CD4-positive, CD25-positive, alpha-beta regulatory T cell (primary cell): Measurements from ENCODE around the gene NXPH3. TPM values are rescaled to one million over a fixed set of nuclear protein-coding genes. Genes with fewer than 3 reads are reported as not detected.

Experiments
- ATAC-seq, 2 donors: fragments of 150-1000 bp; cut with Tn5 transposase; one replicate each; pipeline ENCODE4 v1.10.0; 2021; ENCODE audit warnings: low read depth in 2 of 2, moderate number of reproducible peaks in 2 of 2, moderate library complexity in 1 of 2
- DNase-seq, 3 donors: peaks; one replicate each; pipeline versions ENCODE4 v3.0.0 to v3.0.0-alpha.2; 2012 to 2022; ENCODE audit warnings: mixed read lengths in 1 of 3
- H3K27ac ChIP-seq: one replicate; pipeline ENCODE4 v1.7.0; 2013; ENCODE audit warnings: mild to moderate bottlenecking, low read length; ENCODE audit not compliant: insufficient read depth, poor library complexity, severe bottlenecking
- H3K27me3 ChIP-seq: one replicate; pipeline ENCODE4 v1.7.0; 2013; ENCODE audit warnings: low read length; ENCODE audit not compliant: control insufficient read depth, insufficient read depth
- H3K36me3 ChIP-seq: one replicate; pipeline ENCODE4 v1.7.0; 2013; ENCODE audit warnings: mild to moderate bottlenecking, low read length, moderate library complexity; ENCODE audit not compliant: control insufficient read depth, insufficient read depth
- H3K4me1 ChIP-seq: 2 replicates; pipeline ENCODE4 v1.7.0; 2013; ENCODE audit warnings: mild to moderate bottlenecking, low read length; ENCODE audit not compliant: insufficient read depth, control insufficient read depth, poor library complexity, severe bottlenecking
- H3K4me3 ChIP-seq: one replicate; pipeline ENCODE4 v1.7.0; 2013; ENCODE audit warnings: low read depth, mild to moderate bottlenecking, low read length, moderate library complexity
- H3K9me3 ChIP-seq, 2 experiments: 1 replicate in 1 of 2; 2 replicates in 1 of 2; pipeline ENCODE4 v1.7.0; 2013; ENCODE audit warnings: low read length in 2 of 2, mild to moderate bottlenecking in 1 of 2, moderate library complexity in 1 of 2; ENCODE audit not compliant: control insufficient read depth in 2 of 2
- H3K27ac Mint-ChIP-seq, 3 donors: one replicate each; pipeline ENCODE4 v1.8.0; 2020 to 2022; ENCODE audit warnings: mild to moderate bottlenecking in 3 of 3, mixed read lengths in 3 of 3, moderate library complexity in 2 of 3
- H3K27me3 Mint-ChIP-seq: one replicate; pipeline ENCODE4 v1.8.0; 2022; ENCODE audit warnings: mild to moderate bottlenecking, mixed read lengths
- H3K36me3 Mint-ChIP-seq: one replicate; pipeline ENCODE4 v1.8.0; 2020; ENCODE audit warnings: mixed read lengths
- H3K4me1 Mint-ChIP-seq, 4 donors: one replicate each; pipeline ENCODE4 v1.8.0; 2020 to 2022; ENCODE audit warnings: mixed read lengths in 4 of 4, mild to moderate bottlenecking in 1 of 4
- H3K4me3 Mint-ChIP-seq, 4 donors: one replicate each; pipeline ENCODE4 v1.8.0; 2020 to 2022; ENCODE audit warnings: mild to moderate bottlenecking in 4 of 4, mixed read lengths in 4 of 4, moderate library complexity in 3 of 4
- H3K9me3 Mint-ChIP-seq, 7 donors: one replicate each; pipeline ENCODE4 v1.8.0; 2020 to 2022; ENCODE audit warnings: mixed read lengths in 7 of 7, mild to moderate bottlenecking in 3 of 7, moderate library complexity in 2 of 7
- polyA plus RNA-seq, 4 donors: library from polyadenylated mRNA; unstranded; fragments of 300-500 nt; fragmentation: Illumina TruSeq; gene quantifications; one replicate each; pipeline ENCODE4 v1.2.3, GENCODE V29; 2021
- total RNA-seq: library from RNA; stranded (reverse); gene quantifications from one replicate; pipeline ENCODE4 v1.2.3, GENCODE V29; 2022

Gene NXPH3
- total and polyA plus RNA-seq, 5 donors from 2014 or later, result not detected

- Mint-ChIP-seq H3K4me1 (peaks cover 0 to 33% (median 19%) of the 10 kb centered on the region in 4 donors), H3K4me3 (peak overlapping the region; percentile 38 to 92 (median 54)), H3K36me3 (no peaks in the 10 kb centered on the region), H3K9me3 (peaks cover 0 to 4% (median 0%) of the 10 kb centered on the region in 7 donors), H3K27me3 (peaks cover 70% of the 10 kb centered on the region), H3K27ac (peak overlapping the region in 1 of 3 donors; percentile 92)
- Histone ChIP-seq H3K27me3 (peaks cover 5% of the 10 kb centered on the region), H3K36me3 (no peaks in the 10 kb centered on the region), H3K4me1 (peaks cover 19% of the 10 kb centered on the region), H3K27ac (no peak overlapping the region), H3K9me3 (no peaks in the 10 kb centered on the region), H3K4me3 (no peak overlapping the region)
- ATAC-seq (no peak), DNase-seq (no peak)
These were observed 5.0 kb upstream of the NXPH3 start for GRCh38 chr17:49570540-49571242.

DNA sequence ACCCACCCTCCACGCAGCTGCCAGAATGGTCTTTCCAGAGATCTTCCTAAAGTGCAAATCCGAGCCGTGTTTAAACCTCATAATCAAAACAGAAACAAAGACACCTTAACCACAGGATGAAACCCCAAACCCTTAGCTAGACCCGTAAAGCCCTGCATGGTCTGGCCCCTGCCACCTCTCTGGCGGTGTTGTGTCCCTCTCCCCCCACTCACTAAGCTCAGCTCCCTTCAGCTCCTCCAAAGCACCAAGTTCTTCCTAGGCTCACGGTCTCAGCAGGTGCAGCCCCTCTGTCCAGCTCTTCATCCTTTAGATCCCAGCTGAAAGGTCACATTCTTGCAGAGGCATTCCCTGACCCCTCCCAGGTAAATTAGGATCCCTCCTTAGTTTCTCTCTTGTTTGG, 4.4 kb upstream of the NXPH3 start:
- H3K36me3 ChIP-seq, result no peaks in the 10 kb centered on the region
- H3K4me1 ChIP-seq, result peaks cover 25% of the 10 kb centered on the region
- ATAC-seq, result no peak
- H3K36me3 Mint-ChIP-seq, result no peaks in the 10 kb centered on the region
- no peak for DNase-seq
- H3K4me3 Mint-ChIP-seq, result peak overlapping the region; percentile 47 to 92 (median 70)
- H3K4me3 ChIP-seq, result no peak overlapping the region
- H3K4me1 Mint-ChIP-seq, result peaks cover 0 to 36% (median 17%) of the 10 kb centered on the region in 4 donors
- H3K27ac ChIP-seq, result no peak overlapping the region
- H3K9me3 ChIP-seq, result no peaks in the 10 kb centered on the region
- H3K27me3 ChIP-seq, result peaks cover 5% of the 10 kb centered on the region
- H3K27ac Mint-ChIP-seq, result peak overlapping the region in 1 of 3 donors; percentile 35
- peaks cover 0 to 4% (median 0%) of the 10 kb centered on the region in 7 donors for H3K9me3 Mint-ChIP-seq
- peaks cover 69% of the 10 kb centered on the region for H3K27me3 Mint-ChIP-seq

DNA sequence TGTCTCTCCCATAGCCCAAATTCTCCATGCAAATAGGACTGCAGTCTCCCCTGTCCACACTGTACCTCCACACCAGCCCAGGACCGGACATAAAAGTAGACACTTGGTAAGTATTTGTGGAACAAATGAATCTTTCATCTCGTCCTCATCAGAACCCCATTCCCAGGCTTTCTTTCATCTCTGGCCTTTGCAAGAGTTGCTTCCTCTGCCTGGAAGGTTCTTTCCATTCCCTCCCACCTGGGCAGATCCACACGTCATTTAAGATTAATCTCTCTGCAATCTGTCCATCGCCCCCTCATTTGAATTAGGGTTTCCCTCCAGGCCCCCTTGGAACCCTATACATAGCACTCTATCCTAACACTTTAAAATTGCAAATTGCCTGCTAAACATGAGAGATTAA, 3.9 kb upstream of the NXPH3 start:
- Mint-ChIP-seq H3K36me3 (no peaks in the 10 kb centered on the region), H3K4me1 (peaks cover 0 to 36% (median 17%) of the 10 kb centered on the region in 4 donors), H3K27ac (no peak overlapping the region), H3K4me3 (peak overlapping the region in 3 of 4 donors; percentile 6 to 79 (median 47)), H3K9me3 (peaks cover 0 to 4% (median 0%) of the 10 kb centered on the region in 7 donors), H3K27me3 (peaks cover 68% of the 10 kb centered on the region)
- DNase-seq (no peak), ATAC-seq (no peak)
- Histone ChIP-seq H3K36me3 (no peaks in the 10 kb centered on the region), H3K27me3 (peaks cover 5% of the 10 kb centered on the region), H3K4me3 (no peak overlapping the region), H3K4me1 (peaks cover 29% of the 10 kb centered on the region), H3K9me3 (no peaks in the 10 kb centered on the region), H3K27ac (no peak overlapping the region)

DNA sequence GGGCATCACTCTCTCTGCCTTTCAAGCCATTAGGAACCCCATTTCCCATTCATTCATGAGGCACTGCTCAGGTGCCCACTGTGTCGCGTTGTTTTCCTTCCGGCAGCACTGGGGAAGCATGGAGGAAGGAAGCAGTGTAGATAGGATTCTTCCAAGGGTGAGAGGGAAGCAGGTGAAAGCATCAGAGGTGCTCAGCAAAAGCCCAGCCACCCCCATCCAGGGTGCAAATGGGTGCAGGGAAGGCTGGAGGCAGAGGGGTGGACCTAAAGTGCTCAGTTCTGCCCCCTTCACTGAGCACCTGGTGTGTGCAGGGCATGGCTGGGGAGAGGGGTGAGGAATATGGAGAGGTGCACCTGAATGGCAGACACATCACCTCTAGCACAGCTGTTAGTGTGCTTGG, 3.4 kb upstream of the NXPH3 start:
- Mint-ChIP-seq H3K36me3 (no peaks in the 10 kb centered on the region), H3K9me3 (peaks cover 0 to 4% (median 0%) of the 10 kb centered on the region in 7 donors), H3K27ac (no peak overlapping the region), H3K4me1 (peaks cover 0 to 39% (median 17%) of the 10 kb centered on the region in 4 donors), H3K4me3 (peak overlapping the region in 3 of 4 donors; percentile 1 to 79 (median 47)), H3K27me3 (peaks cover 70% of the 10 kb centered on the region)
- no peak overlapping the region for H3K27ac ChIP-seq
- no peak overlapping the region for H3K4me3 ChIP-seq
- DNase-seq (no peak), ATAC-seq (no peak)
- peaks cover 31% of the 10 kb centered on the region for H3K4me1 ChIP-seq
- peaks cover 5% of the 10 kb centered on the region for H3K27me3 ChIP-seq
- no peaks in the 10 kb centered on the region for H3K9me3 ChIP-seq
- no peaks in the 10 kb centered on the region for H3K36me3 ChIP-seq

GRCh38 chr17:49572806-49573420, 2.8 kb upstream of the NXPH3 start:
- ATAC-seq, result no peak
- peak overlapping the region in 1 of 3 donors; percentile 23 for H3K27ac Mint-ChIP-seq
- H3K36me3 Mint-ChIP-seq, result no peaks in the 10 kb centered on the region
- H3K27me3 Mint-ChIP-seq, result peaks cover 72% of the 10 kb centered on the region
- H3K4me3 ChIP-seq, result no peak overlapping the region
- H3K9me3 Mint-ChIP-seq, result peaks cover 0 to 2% (median 0%) of the 10 kb centered on the region in 7 donors
- DNase-seq, result no peak
- peaks cover 29% of the 10 kb centered on the region for H3K4me1 ChIP-seq
- no peaks in the 10 kb centered on the region for H3K36me3 ChIP-seq
- peaks cover 0 to 43% (median 18%) of the 10 kb centered on the region in 4 donors for H3K4me1 Mint-ChIP-seq
- no peak overlapping the region for H3K27ac ChIP-seq
- H3K4me3 Mint-ChIP-seq, result peak overlapping the region in 1 of 4 donors; percentile 47
- peaks cover 10% of the 10 kb centered on the region for H3K27me3 ChIP-seq
- no peaks in the 10 kb centered on the region for H3K9me3 ChIP-seq

DNA sequence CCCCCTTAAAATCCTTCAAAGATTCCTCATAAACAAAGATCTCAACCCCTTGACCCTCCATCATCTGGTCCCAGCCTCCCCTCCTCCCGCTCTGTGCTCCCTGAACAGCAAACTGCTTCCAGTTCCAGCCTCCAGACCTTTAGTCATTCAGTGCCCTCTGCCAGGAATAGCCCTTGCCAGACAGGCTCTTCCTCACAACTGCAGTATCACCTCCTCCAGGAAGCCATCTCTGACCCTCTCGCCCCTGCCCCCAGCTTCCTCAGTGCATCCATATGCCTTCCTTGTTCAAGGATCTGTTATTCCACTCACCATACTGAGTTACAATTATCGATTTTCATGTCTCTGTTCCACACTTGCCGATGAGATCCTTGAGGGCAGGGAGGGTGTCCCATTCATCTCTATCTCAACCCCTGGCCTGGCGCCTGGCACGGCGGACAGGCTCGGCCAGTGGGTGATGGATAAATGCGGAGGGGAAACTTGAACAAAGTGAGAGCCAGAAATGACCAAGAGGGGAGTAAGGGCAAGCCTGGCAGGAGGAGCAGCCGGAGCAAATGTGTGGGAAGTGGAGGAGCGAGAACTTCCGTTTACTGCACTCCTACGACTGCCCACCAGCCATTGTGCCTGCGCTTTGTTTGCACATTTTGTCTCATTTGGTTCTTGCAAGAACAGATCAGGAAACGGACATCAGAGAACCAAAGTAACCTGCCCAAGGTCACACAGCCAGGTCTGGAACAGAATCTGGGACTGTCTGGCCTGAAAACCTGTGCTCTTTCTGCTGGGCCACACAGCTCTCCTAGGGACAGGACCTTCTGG, 2.0 kb upstream of the NXPH3 start:
- DNase-seq, result no peak
- Histone ChIP-seq H3K27ac (no peak overlapping the region), H3K9me3 (no peaks in the 10 kb centered on the region), H3K4me3 (no peak overlapping the region), H3K27me3 (peaks cover 10% of the 10 kb centered on the region), H3K4me1 (peaks cover 22% of the 10 kb centered on the region), H3K36me3 (no peaks in the 10 kb centered on the region)
- Mint-ChIP-seq H3K27ac (peak overlapping the region in 2 of 3 donors; percentile 23 to 39), H3K4me1 (peaks cover 0 to 37% (median 13%) of the 10 kb centered on the region in 4 donors), H3K4me3 (peak overlapping the region in 2 of 4 donors; percentile 26 to 47), H3K9me3 (peaks cover 0 to 2% (median 0%) of the 10 kb centered on the region in 7 donors), H3K36me3 (no peaks in the 10 kb centered on the region), H3K27me3 (peaks cover 72% of the 10 kb centered on the region)
- no peak for ATAC-seq

DNA sequence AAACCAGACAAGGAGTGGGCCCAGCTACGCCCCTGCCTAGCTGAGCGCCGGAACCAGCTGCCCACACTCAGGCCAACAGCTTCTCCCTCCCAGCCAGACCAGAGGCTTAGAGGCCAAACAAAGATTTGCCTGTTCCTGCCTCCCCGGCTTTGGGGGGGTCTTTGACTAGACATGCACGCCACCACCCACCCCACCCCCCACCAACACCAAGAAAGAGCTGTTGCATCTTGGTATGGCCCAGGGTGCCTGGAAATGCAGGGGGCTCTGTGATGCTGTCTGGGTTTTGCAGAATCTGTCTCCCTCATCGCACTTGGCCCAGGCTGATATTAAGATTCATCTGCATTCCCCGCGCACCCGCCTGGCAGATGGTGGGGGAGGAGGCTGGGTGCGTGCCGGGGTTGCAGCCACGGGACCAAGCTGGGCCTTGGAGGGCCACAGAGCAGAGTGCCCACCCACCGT, 1.3 kb upstream of the NXPH3 start:
- Mint-ChIP-seq H3K27me3 (peaks cover 72% of the 10 kb centered on the region), H3K27ac (no peak overlapping the region), H3K4me3 (peak overlapping the region in 2 of 4 donors; percentile 26 to 47), H3K9me3 (peaks cover 0 to 2% (median 0%) of the 10 kb centered on the region in 7 donors), H3K4me1 (peaks cover 0 to 37% (median 13%) of the 10 kb centered on the region in 4 donors), H3K36me3 (no peaks in the 10 kb centered on the region)
- Histone ChIP-seq H3K4me3 (no peak overlapping the region), H3K27me3 (peaks cover 10% of the 10 kb centered on the region), H3K36me3 (no peaks in the 10 kb centered on the region), H3K27ac (no peak overlapping the region), H3K4me1 (peaks cover 22% of the 10 kb centered on the region), H3K9me3 (no peaks in the 10 kb centered on the region)
- DNase-seq, result no peak
- no peak for ATAC-seq
